ENCODE results near the gene ZNF672.

Gene ZNF672

DNA sequence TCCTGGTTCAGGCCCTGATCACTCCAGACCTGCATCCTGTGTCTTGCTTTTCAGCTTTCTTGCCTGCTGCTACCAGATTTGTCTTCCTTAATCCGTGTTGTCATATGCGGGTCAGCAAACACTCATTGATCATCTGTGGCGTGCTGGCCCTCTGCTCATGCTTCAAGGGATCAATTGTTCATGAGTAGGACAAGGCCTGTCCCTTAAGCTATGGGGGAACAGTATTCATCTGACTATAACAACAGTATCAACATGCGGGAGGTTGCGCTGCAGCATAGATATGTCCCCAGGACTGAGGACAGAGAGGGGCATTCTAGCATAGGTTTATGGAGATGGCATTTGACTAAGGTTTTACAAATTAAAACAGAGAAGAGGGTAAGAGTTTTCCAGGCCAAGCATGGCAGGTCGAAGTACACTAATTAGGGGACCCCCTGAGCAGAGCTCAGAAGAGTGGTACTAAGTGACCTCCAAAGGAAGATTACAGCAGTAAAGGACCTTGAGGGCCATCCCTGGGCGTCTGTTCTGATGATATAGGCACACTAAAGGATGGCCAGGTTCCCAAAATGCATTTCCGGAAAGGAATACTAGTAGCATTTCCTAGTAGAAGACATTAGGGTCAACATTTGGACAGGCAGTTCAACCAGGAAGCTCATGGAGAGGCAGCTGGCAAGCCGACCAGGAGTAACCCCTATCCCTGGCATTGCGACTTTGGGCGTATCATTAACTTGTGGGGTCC lies 811 bp upstream of the ZNF672 start:
- DNase-seq (ENCODE audit: low spot score), result no peak

GRCh38 chr1:248838357-248839167 lies 538 bp downstream of the ZNF672 start:
- peak; percentile 92 for DNase-seq (ENCODE audit: low spot score)

DNA sequence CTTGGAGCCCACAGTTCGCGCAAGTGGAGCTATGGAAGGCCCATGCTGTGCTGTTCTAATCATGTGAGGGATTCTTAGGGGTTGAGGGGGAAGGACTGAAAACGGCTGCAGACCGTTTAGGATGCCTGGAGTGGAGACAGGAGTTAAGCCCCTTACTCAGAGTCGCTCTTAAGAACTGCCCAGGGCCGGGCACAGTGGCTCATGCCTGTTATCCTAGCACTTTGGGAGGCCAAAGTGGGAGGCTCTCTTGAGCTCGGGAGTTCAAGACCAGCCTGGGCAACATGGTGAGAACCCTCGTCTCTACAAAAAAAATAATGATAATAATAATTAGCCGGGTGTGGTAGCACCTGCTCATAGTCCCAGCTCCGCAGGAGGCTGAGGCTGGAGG lies 1.1 kb downstream of the ZNF672 start:
- no peak for DNase-seq (ENCODE audit: low spot score)

- DNase-seq (ENCODE audit: low spot score), result no peak
Observed at GRCh38 chr1:248840946-248841345, 2.9 kb downstream of the ZNF672 start.

GRCh38 chr1:248841702-248842395 lies 3.8 kb downstream of the ZNF672 start:
- DNase-seq (ENCODE audit: low spot score), result no peak

DNA sequence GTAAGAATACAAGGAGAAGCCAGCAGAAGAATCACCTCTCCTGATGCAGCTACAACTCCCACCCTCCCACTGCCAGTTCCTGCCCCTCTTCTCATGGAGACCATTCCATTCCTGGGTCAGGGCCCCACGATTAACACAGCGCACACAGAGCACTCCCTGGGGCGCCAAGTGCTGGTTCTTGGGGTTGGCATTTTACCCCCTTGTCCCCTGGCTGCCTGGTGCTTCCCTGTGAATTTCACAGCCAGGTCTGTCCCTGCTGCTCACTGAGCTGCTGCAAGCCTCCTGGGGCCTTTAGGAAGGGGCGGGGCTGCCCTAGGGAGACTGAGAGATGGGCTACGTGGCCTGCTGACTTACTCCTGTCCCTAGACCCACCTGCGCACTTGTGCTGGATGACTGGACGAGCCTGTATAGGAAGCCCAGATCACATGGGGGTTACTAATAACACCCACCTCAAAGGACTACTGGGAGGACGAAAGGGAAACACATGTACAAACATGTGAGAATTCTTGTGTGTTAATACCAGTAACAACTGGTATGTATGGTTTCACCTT lies 4.8 kb downstream of the ZNF672 start:
- no peak for DNase-seq (ENCODE audit: low spot score)

GRCh38 chr1:248843687-248844086 lies 5.7 kb downstream of the ZNF672 start:
- no peak for DNase-seq (ENCODE audit: low spot score)

DNA sequence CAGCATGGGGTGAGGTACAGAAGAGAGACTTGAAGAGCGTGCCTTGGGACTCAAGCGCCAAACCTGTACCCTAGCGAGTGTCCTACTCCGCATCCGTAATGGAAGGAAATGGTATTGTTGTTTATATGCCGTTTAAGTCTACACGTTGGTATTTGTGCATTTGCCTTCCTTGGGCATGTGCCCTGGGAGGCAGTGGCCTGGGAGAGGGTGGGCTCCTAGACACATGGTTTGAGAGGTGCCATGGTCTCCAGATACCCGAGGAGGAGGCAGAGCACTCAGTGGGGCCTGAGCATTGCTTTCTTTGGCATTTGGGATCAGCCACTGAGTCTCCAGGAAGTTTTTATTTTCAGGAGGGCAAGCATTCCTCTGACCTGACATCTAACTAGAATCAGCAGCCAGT lies 6.5 kb downstream of the ZNF672 start:
- DNase-seq (ENCODE audit: low spot score), result no peak

DNA sequence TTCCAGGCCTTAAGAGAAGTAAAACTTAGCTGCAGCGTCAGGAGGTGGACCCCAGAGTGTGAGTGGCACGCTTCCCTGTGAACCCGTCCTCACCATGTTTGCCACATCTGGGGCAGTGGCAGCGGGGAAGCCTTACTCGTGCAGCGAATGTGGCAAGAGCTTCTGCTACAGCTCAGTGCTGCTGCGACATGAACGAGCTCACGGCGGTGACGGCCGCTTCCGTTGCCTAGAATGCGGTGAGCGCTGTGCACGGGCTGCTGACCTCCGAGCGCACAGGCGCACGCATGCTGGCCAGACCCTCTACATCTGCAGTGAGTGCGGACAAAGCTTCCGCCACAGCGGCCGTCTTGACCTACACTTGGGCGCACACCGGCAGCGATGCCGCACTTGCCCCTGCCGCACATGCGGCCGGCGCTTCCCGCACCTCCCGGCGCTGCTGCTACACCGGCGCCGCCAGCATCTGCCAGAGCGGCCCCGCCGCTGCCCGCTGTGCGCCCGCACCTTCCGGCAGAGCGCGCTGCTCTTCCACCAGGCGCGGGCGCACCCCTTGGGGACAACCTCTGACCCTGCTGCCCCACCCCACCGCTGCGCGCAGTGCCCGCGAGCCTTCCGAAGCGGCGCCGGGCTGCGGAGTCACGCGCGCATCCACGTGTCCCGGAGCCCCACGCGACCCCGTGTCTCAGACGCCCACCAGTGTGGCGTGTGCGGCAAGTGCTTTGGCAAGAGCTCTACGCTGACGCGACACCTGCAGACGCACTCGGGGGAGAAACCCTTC lies 9.3 kb downstream of the ZNF672 start:
- no peak for DNase-seq (ENCODE audit: low spot score)

DNA sequence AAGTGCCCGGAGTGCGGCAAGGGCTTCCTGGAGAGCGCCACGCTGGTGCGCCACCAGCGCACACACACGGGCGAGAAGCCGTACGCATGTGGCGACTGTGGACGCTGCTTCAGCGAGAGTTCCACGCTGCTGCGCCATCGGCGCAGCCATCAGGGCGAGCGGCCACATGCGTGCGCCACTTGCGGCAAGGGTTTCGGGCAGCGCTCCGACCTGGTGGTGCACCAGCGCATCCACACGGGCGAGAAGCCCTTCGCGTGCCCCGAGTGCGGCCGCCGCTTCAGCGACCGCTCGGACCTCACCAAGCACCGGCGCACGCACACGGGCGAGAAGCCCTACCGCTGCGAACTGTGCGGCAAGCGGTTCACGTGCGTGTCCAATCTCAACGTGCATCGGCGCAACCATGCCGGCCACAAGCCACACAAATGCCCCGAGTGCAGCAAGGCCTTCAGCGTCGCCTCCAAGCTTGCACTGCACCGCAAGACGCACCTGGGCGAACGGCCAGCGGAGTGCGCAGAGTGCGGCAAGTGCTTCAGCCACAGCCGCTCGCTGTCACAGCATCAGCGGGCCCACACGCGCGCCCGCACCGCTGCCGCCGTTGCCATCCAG lies 10.0 kb downstream of the ZNF672 start:
- DNase-seq (ENCODE audit: low spot score), result no peak

DNA sequence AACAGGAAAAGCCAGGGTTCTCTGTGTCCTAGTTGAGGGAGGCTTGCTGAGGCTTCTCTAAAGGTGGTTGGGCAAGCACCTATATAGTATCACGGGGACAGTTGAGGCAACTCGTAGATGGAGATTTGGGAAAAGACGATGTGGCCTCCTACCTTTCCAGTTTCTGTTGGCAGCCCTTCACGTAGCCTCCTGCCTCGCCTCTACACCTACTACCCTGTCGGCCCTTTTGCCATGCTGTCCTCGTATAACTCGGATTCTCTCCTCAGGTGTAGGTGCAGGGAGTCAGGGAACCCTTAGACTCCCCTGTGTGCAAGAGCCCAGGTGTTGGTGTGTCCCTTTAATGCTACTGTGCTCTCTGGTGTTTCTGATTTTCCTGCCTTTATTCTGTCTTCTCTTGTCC lies 10.6 kb downstream of the ZNF672 start:
- DNase-seq (ENCODE audit: low spot score), result no peak

DNA sequence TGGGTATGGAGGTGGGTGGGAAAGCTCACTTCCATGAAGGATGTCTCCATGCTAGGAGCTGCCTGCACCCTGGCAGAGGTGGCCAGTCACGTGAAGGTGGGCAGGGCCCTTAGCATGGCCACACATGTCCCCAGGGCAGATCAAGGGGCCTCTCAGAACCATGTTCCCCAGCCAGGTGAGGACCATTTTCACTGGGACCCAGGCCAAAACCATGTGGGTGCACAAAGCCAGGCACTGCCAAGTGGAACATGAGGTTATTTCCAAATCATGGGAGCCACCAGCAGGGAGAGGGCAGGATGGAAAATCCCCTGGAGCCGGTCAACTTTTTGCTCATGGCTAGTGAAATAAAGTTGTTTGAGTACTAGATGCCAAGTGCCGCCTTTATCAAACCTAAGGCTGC lies 11.1 kb downstream of the ZNF672 start:
- DNase-seq (ENCODE audit: low spot score), result no peak

DNA sequence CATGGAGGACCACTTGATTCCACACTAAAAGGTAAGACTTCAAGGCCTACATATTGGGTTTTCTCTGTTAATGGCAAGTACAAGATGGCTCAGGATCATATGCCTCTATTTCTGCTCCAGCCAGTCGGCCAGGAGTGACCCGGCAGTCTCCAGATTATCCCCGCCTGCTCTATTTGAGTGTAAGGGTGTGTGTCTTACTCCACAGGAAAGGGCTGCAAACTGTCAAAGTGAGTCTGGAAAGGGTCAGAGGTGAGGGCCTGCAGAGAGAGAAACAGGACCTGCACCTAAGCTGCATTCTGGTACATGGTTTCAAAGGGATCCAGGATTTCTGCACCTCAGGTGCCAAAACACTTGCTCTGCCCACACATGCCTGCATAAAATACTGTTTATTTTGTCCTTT lies 11.6 kb downstream of the ZNF672 start:
- DNase-seq (ENCODE audit: low spot score), result no peak

DNA sequence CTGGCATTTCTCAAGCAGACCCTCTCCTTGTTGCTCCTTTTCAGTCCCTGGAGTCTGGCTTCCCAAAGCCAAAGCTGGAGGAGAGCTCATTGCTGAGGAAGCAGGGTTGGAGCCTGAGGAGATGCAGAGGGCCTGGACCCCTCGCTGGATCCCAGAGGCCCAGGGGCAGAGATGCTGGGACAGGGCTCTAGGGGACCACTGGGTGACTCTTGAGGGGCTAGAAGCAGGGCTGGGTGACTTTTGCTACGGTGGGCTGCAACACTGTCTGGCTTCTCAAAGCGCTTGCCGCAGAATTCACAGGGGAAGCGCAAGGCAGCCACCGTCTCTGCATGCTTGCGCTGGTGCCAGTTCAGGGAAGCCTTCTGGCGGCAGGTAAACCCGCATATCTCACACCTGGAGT lies 12.1 kb downstream of the ZNF672 start:
- DNase-seq (ENCODE audit: low spot score), result no peak

GRCh38 chr1:248850536-248851251 lies 12.7 kb downstream of the ZNF672 start:
- no peak for DNase-seq (ENCODE audit: low spot score)

DNA sequence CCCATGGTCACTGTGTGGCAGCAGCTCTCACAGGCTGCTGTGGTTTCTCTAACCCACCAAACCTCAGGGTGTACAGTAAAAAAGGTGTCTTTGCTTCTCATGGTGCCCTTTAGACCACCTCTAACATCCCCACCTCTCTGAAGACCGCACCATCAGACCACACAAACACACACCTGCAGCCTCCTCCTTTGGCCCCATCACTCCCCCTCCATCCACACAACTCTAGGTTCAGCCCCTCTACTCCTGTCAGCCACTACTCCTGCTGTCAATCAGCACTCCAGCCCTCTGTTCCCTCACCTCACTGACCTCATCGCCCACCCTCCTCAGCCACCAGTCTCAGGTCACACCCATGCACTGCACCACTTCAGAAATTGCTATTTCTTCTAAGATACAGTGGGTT lies 13.4 kb downstream of the ZNF672 start:
- no peak for DNase-seq (ENCODE audit: low spot score)

DNA sequence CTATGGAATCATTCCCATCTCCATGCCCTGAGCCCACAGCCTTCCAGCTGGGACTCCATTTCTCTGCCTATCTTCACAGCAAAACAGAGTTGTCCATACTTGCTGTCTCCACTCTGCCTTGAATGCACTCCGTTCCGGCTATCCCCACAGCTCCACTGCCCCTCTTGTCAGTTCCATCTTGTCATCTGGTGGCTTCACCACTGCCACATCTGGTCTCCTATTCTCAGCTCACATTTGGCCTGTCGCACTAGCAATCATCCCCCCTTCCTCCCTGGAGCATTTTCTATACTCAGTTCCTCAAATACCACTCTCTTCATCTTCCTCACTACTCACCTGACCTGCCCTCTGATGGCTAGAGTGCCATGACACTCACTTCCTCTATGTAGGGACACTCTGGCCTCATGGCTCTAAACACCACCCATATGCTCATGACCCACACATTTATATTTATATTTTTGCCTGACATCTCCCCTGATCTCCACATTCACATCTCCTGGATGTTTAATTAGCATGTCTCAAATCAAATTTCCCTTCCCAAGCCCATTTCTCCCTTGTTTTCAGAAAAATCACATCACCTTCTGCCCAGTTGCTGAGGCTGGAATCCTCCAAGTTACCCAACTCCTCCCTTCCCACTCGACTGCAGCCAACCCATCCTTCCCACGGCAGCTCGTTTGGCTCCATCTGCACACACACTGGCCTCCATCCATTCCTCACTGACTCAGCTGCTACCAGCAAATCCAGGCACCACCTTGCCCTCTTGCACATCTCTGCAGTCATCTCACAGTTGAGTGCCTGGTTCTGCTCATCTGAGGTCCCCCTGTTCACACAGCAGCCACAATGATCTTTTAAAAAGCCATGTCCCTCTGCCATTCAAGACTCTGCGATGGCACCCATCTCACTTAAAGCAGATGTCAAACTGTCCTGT lies 14.7 kb downstream of the ZNF672 start:
- no peak for DNase-seq (ENCODE audit: low spot score)

DNA sequence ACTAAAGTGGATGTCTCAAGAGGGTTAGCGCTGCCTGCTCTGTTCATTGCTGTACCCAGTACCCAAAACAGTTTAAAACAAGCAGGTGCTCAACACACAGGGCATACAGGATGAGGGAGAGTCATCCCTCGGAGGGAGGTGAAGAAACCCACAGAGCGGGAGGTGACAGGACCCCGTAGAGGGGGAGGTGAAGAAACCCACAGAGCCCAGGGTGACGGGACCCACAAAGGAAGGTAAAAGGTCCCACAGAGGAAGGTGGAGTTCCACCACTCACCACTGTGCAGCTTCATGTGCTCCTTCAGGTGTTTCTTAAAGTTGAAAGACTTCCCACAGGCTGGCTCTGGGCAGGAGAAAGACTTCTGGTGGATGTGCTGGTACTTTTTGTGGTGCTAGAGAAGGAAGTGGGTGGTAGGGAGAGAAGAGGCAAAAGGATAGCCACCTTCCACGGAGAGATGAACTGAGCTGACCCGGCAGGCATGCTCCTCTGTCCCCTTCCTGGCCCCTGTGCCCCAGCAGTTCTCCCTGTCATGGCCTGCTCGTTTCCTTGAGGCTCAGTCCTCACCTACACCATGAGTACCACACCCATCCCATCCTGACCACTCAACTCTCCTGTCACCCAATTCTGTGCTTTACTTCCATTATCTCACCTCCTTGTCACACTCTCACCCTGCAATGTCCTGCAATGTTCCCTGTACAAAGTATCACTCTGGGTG lies 15.8 kb downstream of the ZNF672 start:
- no peak for DNase-seq (ENCODE audit: low spot score)

- no peak for DNase-seq (ENCODE audit: low spot score)
Observed at GRCh38 chr1:248855580-248855979, 17.6 kb downstream of the ZNF672 start.

Measured in left forelimb (tissue), 1 donor.